ENCODE data around the gene DAPK1. TPM values are rescaled to one million over a fixed set of nuclear protein-coding genes. Genes with fewer than 3 reads are reported as not detected.

DAPK1 gene
- total and polyA plus RNA-seq, 10 of the 15 experiments (the other 5 are each of a cell fraction or from before 2014, with no cell fraction given) = 8.2 to 94.7 (median 51.6) TPM

GRCh38 chr9:87644659-87645058, 147.0 kb downstream of the DAPK1 start:
- ChIA-PET SMC1A (ENCODE audit: uncharacterized antibody, unreplicated experiment) (no interaction called here), CTCF (no interaction called here), POLR2A (no interaction called here), RAD21 (ENCODE audit: unreplicated experiment) (no interaction called here)
- FAIRE-seq (no peak), ATAC-seq (no peak), DNase-seq (ENCODE audit: low read depth, low spot score) (no peak)
- 52% methylated on average over 1 of the region's 1 CpG for WGBS (ENCODE audit: insufficient coverage, insufficient replicate concordance, low lambda C conversion rate, missing lambda C conversion rate)
- Histone ChIP-seq H3K9me3 (replicated peaks; ENCODE audit: control insufficient read depth, insufficient read depth, low read length) (no peaks in the 10 kb centered on the region), H3K36me3 (ENCODE audit: control insufficient read depth in 2 of 2, insufficient read depth in 2 of 2, low read length in 1 of 2) (peaks cover 4 to 19% of the 10 kb centered on the region in 2 experiments), H3K27ac (ENCODE audit: control insufficient read depth, insufficient read depth) (no peak overlapping the region), H3K4me1 (ENCODE audit: control insufficient read depth, insufficient read depth, low read length) (no peaks in the 10 kb centered on the region), H3K4me3 (no peak overlapping the region), H4K20me1 (ENCODE audit: control insufficient read depth, insufficient read depth) (no peaks in the 10 kb centered on the region), H3K9ac (ENCODE audit: control insufficient read depth, insufficient read depth, low read length) (no peak overlapping the region), H3K27me3 (replicated peaks in 1 of 2; ENCODE audit: control insufficient read depth in 2 of 2, insufficient read depth in 2 of 2, low read length in 1 of 2) (no peaks in the 10 kb centered on the region), H2AFZ (ENCODE audit: control insufficient read depth, low read depth, low read length) (no peak overlapping the region), H3K4me2 (ENCODE audit: control insufficient read depth, insufficient read depth) (no peak overlapping the region), H3K79me2 (ENCODE audit: control insufficient read depth, insufficient read depth, low read length) (no peaks in the 10 kb centered on the region)
- intact Hi-C loops (cut with micrococcal nuclease; ENCODE audit: unreplicated experiment) (no loop called here), in situ Hi-C loops (cut with MboI) (no loop called here)
- TSS peak; percentile 19 for BruUV-seq (replicated peaks)
- TF ChIP-seq FOXM1 (IDR thresholded peaks at IDR 0.05; ENCODE audit: low read depth, low read length) (no peak), MEF2B (IDR thresholded peaks at IDR 0.05; ENCODE audit: partially characterized antibody, poor library complexity, severe bottlenecking) (no peak), CUX1 (IDR thresholded peaks at IDR 0.05; ENCODE audit: insufficient replicate concordance, low read depth, low read length) (no peak), EP300 (IDR thresholded peaks at IDR 0.05; ENCODE audit: borderline replicate concordance in 1 of 2, control insufficient read depth in 1 of 2, low read depth in 2 of 2, low read length in 2 of 2) (no peak), ZNF384 (IDR thresholded peaks at IDR 0.05; ENCODE audit: borderline replicate concordance, low read depth, low read length) (no peak), CHD2 (IDR thresholded peaks at IDR 0.05; ENCODE audit: borderline replicate concordance, low read depth, low read length) (no peak), MTA3 (IDR thresholded peaks at IDR 0.05; ENCODE audit: borderline replicate concordance, low read length) (no peak), NKRF (conservative IDR thresholded peaks at IDR 0.05) (no peak), CBX5 (IDR thresholded peaks at IDR 0.05; ENCODE audit: low read depth) (no peak)
